NCI-H2171 treated with DMSO at 0.1 percent for 48 hours (cell line): ENCODE results near the gene MAMSTR.
"Not testable (repeated sequence)": the region's sequence is repeated elsewhere in the genome, so short reads cannot be mapped to it uniquely, and the experiment has no call there.

ENCODE experiments used
- DNase-seq: peaks from one replicate; lab custom pipeline; 2025; lab: John Stamatoyannopoulos, UW

MAMSTR gene, protein sequence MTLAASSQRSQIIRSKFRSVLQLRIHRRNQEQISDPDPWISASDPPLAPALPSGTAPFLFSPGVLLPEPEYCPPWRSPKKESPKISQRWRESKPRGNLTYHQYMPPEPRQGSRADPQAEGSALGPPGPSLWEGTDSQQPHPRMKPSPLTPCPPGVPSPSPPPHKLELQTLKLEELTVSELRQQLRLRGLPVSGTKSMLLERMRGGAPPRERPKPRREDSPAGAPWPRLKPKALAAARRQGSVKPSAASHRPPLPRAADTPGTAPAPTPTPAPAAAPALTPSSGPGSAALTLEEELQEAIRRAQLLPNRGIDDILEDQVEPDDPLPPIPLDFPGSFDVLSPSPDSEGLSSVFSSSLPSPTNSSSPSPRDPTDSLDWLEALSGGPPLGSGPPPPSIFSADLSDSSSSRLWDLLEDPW

DNA sequence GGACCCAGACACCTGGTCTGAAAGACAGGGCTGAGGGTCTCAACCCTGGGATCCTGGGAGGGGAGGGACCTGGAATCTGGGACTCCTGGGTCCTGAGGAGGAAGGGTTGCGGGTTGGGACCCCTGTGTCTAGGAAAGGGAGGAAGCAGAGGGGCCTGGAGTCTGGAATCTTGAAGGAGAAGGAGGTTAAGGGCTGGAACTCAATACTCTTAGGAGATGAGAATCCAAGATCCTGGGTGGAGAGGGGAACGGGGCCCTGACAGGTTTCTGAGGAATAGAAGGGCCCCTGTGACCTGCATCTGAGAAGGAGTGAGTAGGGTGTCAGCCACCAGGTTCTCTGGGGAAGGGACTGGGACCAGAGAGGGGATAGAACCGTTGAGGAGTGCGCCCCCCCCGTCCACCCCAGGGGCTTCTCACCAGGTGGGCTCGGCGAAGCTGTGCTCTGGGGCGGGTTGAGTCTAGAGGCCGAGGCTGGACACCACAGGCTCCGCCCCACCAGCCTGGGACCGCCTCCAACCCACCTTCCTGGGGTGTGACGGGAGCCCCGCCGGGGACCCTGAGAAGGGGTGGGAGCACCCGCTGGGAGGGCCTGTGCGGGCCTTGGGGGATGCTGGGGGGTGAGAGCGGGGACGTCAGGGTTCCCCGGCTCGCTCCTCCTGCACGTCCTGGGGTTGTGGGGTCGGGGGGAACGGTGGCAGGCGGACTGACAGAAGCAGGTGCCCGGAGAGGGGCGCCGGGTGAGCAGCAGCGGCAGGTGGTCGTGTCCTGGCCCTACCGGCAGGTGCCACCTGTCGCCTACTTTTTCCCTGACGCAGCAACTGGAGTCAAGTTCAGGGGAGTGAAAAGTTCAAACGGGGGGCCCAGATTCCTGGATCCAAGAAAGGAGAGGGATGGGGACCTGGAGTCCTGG, at the start of gene MAMSTR:
MAMSTR (minus strand) TSS at position 463 of the 909 bp plus-strand sequence. CDS start 694 bp downstream, outside the sequence.
- DNase-seq = peak; percentile 76

DNA sequence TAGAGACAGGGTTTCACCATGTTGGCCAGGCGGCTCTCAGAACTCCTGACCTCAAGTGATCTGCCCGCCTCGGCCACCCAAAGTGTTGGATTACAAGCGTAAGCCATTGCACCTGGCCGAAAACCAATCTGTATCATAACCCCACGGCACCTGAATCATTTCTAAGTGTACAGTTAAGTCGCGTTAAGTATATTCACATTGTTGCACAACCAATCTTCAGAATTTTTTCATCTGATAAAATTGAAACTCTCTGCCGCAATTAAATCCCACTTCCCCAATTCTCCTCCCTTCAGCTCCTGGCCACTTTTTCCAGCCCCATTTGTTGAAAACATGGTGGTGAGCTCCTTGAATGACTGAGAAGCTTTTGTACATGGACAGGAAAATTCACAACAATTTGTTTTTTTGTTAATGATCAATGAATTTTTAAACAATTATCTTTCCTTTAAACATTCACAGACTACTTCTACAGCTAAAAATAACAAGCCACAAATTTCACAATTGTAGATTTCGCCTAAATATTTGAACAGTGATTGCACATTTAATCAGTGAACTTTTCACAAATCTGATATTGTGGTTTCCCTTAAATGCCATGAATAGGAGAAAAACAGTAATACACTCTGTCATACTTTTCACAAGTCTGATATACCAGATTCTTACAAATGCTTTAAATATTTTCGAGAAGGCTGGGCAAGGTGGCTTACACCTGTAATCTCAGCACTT, 49.6 kb upstream of the MAMSTR start:
- DNase-seq = no peak

DNA sequence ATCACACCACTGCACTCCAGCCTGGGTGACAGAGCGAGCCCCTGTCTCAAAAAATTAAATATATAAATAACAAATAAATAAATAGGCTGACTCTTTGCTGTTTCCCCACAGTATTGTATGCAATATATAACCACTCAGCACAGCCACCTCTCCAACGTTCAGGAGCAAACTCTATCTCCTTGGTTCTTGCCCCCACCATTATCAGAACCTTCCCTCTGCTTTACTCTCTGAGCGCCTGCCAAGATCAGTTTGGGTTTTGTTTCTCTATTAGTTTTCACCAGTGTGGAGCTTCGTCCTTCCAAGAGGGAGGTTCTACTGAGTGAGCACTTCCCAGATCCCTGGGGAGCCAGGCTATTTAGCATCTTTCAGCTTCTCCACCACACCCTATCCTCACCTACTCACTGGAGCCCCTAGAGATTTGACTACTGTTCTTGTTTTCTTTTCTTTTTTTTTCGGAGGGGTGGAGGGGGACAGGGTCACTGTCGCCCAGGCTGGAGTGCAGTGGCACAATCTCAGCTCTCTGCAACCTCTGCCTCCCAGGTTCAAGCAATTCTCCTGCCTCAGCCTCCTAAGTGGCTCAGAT, 48.7 kb upstream of the MAMSTR start:
- DNase-seq = peak; percentile 48

DNA sequence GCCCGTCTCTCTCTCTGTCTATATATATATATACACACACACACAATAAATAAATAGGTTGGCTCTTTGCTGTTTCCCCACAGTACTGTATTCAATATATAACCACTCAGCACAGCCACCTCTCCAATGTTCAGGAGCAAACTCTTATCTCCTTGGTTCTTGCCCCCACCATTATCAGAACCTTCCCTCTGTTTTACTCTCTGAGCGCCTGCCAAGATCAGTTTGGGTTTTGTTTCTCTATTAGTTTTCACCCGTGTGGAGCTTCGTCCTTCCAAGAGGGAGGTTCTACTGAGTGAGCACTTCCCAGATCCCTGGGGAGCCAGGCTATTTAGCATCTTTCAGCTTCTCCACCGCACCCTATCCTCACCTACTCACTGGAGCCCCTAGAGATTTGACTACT, 46.3 kb upstream of the MAMSTR start:
- DNase-seq = not testable (repeated sequence)

DNA sequence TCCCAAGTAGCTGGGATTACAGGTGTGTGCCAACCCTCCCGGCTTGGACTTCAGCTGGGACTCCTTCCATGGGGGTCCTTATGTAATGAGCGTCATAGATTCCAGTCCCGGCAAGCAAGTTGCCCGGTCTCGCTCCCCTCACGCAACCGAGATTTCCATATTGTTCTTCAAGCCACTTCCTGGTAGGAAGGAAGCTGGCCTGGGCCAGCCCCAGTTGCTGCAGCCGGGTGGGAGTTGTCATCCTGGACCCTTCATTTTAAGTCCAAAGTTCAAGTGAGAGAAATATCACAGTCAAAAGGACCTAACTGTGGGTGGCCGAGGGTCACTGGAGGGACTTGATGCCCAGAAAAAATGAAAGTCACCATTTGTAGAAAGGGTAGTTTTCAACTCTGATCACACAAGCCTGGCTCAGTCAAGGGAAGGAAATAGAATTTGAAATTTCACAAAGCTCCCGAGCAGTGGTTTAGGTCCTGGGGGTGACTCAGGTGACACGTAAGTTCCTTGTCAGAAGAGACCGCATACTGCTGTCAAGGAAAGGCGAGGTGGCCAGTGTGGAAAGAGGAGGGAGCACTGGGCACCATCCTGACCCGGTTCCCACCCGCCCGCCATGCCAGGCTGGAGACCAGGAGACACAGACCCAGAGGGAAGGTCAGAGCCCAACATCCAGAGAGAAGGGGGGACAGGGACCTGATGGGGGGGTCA, 41.1 kb upstream of the MAMSTR start:
- DNase-seq = no peak

DNA sequence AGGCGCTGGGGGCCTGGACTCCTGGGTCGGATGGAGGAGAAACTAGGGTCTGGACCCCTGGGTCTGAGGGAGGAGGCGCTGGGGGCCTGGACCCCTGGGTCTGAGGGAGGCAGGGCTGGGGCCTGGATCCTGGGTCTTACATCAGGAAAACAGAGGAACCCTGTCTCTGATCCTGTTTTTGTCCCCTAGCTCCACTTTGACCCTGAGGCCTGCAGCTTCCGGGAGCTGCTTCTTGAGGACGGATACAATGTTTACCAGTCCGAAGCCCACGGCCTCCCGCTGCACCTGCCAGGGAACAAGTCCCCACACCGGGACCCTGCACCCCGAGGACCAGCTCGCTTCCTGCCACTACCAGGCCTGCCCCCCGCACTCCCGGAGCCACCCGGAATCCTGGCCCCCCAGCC, 38.2 kb upstream of the MAMSTR start:
- DNase-seq = no peak

DNA sequence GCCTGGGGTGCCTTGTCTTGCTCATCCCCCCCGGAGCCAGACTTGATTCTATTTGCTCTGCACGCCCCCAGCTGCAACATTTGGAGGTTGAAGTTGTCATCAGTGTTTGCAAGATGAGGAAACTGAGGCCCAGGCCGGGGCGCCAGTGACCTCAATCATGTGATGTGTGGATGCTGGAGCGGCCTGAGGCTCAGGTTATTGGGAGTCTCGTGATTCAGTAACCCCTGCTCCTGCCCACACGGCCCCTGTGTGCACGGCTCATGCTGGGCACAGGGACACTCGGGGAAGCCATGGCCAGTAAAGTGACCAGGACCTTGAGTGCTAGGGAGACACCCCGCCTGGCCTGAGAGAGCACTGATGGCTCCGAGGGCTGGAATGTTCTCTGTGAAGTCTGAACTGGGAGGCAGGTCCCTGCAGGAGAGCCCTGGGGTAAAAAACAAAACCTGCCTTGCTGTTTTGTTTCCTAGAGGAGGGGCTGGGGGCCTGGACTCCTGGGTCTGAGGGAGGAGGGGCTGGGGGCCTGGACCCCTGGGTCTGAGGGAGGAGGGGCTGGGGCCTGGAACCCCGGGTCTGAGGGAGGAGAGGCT, 37.7 kb upstream of the MAMSTR start:
- no peak for DNase-seq

DNA sequence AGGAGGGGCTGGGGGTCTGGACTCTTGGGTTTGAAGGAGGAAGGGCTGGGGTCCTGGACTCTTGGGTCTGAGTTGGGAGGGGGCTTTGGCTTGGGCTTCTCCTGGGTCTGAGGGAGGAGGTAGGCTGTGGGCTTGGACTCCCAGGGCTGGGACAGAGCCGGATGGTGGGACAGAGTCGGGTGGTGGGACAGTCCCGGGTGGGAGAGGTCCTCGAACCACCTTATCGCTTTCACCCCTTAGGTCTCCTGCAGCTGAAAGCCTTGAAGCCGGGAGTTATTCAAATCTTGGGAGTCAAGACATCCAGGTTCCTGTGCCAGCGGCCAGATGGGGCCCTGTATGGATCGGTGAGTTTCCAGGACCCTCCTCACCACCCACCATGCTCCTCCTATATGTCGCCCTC, 37.2 kb upstream of the MAMSTR start:
- no peak for DNase-seq

DNA sequence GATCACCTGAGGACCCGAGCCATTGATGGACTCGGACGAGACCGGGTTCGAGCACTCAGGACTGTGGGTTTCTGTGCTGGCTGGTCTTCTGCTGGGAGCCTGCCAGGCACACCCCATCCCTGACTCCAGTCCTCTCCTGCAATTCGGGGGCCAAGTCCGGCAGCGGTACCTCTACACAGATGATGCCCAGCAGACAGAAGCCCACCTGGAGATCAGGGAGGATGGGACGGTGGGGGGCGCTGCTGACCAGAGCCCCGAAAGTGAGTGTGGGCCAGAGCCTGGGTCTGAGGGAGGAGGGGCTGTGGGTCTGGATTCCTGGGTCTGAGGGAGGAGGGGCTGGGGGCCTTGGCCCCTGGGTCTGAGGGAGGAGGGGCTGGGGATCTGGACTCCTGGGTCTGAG, 36.7 kb upstream of the MAMSTR start:
- DNase-seq = no peak

DNA sequence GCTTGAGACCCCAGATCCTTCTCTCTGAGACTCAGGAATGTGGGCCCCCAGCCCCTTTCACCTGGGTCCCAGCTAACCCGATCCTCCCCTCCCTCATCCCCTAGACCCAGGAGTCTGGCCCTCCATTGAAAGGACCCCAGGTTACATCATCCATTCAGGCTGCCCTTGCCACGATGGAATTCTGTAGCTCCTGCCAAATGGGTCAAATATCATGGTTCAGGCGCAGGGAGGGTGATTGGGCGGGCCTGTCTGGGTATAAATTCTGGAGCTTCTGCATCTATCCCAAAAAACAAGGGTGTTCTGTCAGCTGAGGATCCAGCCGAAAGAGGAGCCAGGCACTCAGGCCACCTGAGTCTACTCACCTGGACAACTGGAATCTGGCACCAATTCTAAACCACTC, 36.3 kb upstream of the MAMSTR start:
- DNase-seq = no peak

DNA sequence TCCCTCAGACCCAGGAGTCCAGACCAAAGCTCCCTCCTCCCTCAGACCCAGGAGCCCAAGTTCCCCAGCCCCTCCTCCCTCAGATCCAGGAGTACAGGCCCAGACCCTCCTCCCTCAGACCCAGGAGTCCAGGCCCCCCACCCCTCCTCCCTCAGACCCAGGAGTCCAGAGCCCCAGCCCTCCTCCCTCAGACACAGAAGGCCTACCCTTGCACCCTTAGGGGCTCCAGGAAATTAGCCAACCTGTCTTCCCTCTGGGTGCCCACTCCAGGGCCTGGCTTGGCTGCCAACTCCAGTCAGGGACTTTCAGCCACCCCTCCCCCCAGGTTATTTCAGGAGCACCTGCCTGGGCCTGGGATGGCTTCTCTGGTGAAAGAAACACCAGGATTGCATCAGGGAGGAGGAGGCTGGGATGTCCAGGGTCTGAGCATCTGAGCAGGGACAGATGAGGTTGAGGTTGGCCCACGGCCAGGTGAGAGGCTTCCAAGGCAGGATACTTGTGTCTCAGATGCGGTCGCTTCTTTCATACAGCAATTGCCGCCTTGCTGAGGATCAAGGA, 35.6 kb upstream of the MAMSTR start, which contains the start of gene FGF21:
FGF21 (plus strand) TSS at position 441 of the 558 bp plus-strand sequence. CDS start 713 bp downstream, outside the sequence.
- DNase-seq = no peak

DNA sequence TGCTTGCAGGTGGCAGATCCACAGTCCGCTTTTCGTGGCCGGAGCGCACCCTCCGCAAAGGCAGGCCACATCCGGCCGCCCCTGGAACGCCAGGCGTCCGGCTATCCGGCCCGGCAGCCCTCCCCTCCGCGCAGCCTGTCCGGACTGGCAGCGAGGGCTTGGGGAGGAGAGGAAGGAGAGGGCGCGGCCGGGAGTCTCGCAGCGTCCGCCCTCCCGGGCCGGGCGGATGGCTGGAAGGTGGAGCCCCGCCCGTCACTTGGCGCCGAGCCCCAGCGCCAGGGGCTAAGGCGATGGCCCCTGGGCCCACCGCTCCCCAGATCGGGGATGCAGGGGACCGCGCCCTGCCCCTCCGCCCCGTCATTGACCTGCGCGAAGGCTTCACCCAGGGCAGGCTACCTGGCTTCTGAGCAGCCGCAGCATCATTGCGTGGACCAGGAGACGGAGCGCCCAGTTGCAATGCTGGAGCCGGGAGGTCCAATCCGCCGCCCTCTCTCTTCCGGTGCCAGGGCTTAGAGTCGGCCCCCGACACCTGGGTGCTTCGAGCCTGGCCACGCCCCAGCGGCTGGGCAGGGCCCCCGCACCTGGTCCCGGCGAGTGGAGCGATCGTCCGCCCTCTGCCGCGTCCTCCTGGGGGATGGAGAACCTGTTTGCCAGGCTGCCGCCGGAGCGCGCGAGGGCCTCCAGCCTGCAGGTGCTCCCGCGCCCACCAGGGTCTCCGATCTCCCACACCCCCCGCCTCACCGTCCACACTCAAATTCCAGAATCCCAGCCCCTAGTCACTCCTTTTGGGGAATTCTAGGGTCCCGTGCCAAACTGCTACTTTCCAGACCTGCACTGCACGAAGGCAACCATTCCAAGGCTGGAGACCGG, 33.2 kb upstream of the MAMSTR start, which contains the start of gene FUT1:
FUT1 (minus strand) TSS at position 146 of the 870 bp plus-strand sequence. CDS start 1,360 bp downstream, outside the sequence.
- DNase-seq = peak; percentile 96

DNA sequence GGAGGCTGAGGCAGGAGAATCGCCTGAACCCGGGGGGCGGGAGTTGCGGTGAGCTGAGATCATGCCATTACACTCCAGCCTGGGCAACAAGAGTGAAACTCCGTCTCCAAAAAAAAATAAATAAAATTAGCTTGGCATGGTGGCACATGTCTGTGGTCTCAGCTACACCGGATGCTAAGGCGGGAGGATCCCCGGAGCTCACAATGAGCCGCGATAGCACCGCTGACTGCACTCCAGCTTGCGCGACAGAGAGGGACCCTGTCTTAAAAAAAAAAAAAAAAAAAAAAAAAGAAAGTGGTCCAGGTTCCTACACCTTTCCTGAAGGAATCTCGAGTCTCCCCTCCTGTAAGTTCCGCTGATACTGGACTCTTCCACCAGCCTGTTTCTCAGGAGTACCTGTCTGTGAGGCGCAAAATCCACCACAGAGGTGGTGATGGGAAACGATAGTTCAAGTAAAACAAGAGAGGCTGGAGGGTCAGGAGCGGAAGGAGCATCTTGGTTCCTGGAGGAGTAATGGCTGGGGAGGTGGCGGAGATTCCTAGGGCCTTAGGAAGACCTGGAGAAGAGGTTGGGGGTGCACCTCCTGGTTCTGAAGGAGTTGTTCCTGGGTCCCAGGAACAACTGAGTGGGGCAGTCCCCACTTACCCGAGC, 32.4 kb upstream of the MAMSTR start:
- peak; percentile 53 for DNase-seq

DNA sequence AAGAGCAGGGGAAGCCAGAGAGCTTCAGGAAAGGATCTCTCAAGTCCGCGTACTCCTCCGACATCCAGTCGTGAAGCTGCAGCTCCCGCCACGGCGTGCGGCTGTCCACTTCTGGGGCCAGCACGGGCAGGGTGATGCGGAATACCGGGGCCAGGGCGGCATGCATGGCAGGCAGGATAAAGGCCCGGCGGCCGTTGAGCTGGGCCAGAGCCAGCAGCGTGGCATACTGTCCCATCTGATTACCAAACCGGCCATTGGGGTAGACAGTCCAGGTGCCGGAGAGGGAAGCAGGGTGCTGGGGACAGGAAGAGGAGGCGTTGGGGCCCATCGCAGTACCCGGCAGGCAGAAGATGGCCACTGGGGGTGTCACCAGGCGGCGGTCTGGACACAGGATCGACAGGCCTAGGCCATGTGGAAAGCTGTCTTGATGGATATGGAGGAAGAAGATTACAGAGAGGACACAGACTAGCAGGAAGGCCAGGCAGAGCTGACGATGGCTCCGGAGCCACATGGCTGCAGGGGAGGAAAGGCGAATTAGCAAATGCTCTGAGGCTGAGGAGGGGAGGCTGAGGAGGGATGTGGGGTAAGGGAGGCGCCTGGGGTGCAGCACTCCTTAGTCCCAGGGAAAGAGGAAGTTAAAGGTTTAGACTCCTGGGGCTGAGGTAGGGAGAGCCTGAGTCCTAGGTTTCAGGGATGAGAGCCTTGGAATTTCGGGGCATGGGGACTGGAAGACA, 31.4 kb upstream of the MAMSTR start:
- no peak for DNase-seq

DNA sequence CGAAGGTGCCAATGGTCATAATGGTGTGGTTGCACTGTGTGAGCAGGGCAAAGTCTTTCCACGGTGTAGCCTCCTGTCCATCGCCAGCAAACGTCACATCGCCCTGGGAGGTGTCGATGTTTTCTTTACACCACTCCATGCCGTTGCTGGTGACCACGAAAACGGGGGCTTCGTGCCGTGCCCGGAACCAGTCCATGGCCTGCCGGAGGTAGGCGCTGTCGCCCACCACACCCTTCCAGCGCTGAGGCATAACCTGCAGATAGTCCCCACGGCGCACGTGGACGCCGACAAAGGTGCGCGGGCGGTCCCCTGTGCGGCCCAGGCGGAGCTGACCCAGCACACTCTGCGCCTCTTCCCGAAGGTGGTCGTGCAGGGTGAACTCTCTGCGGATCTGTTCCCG, 30.8 kb upstream of the MAMSTR start:
- no peak for DNase-seq

DNA sequence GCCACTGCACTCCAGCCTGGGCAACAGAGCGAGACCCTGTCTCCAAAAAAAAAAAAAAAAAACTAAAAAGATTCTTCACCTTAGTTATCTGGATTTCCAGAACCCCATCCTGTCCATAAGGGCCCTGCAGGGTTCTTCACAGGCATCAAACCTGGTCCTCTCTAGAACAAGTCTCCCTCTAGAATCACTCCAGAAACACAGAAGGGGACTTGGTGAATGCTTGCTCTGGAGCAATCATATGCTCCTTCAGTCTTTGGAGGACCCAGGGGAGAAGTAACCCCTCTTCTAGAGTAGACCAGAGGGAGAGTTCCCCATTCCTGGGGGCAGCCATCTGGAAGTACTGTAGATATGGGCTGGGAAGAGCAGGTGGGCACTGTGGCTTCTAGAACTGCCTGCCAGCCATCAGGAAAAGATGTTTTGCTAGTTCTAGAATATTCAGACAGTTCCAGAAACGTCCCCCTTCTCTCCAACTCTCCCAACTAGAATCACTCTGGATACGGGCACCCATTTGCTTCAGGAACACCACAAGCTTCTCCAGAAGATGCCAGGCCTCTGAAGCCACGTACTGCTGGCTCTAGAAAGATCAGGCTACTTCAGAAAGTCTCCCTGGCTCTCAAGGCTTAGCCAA, 30.2 kb upstream of the MAMSTR start:
- no peak for DNase-seq

DNA sequence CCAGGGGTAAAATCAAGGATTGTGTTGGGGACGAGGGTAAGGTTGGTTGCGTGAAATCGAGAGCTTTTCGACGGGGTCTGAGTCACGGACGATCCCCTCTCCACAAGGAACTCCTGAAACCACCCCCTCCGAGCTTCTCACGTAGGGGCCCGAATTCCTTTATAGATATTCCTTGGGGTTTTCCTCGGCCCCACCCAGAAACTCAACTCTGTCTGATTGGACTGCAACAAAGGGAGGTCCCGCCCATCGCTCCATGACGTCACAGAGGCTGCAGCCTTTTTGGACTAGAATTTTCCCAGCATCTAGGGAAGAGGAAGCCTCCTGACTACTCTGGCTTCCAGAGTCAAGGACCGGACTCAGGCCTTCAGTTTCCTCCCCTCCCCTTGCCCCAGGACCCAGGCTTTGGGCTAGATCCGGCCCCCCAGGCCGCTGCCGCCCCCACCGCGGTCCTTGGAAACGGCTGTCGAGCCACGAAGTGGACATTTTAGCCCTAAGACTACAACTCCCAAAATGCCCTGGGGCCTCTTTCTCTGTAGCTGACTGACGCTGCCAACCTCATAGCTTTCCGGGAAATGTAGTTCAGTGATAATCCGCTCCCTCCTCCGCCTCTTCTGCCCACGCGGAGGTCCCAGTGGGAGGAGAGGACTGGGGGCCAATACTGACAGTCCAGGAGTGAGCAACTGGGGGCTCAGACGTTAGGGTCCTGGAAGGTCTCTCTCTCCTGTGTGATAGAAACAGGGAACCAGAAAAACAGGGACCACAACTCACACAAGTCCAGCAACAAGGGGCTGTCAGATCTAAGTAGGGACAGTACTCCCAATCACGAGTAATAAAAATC, 27.4 kb upstream of the MAMSTR start, which contains the start of gene IZUMO1:
IZUMO1 (minus strand) TSS at position 172 of the 838 bp plus-strand sequence. CDS start 1,050 bp downstream, outside the sequence.
- no peak for DNase-seq
